Transverse colon (tissue), 4 donors: ENCODE data around the gene CNOT4.

ENCODE experiments used
- CTCF ChIP-seq, 5 experiments: fragments of 200-600 bp in 3 of 5; fragments of 450-650 bp in 2 of 5; sonication (generic) in 3 of 5; IDR thresholded peaks; 1 replicate in 2 of 5; 2 replicates in 3 of 5; pipeline ENCODE4 v1.5.1; 2016 to 2017; ENCODE audit warnings: antibody characterized with exemption in 5 of 5, inconsistent platforms in 3 of 5, mild to moderate bottlenecking in 2 of 5, moderate library complexity in 1 of 5
- EP300 ChIP-seq: sonication (generic); formaldehyde crosslinking; IDR thresholded peaks from one replicate; pipeline ENCODE4 v1.6.1; 2017; ENCODE audit warnings: antibody characterized with exemption, low read depth
- POLR2A ChIP-seq: fragments of 450-650 bp; IDR thresholded peaks from one replicate; pipeline ENCODE4 v1.6.1; 2016; ENCODE audit warnings: antibody characterized with exemption, mild to moderate bottlenecking, moderate library complexity
- POLR2AphosphoS5 ChIP-seq, 3 donors: sonication (generic); formaldehyde crosslinking; IDR thresholded peaks; one replicate each; pipeline ENCODE4 v1.6.1; 2016; ENCODE audit warnings: antibody characterized with exemption in 3 of 3

- no peak for TF ChIP-seq POLR2AphosphoS5 (IDR thresholded peaks at IDR 0.05)
- no peak for TF ChIP-seq CTCF (IDR thresholded peaks at IDR 0.05)
- TF ChIP-seq EP300 = no peak
- no peak for TF ChIP-seq POLR2A
Measured at GRCh38 chr7:135481598-135481979, 28.3 kb downstream of the CNOT4 start.
